ENCODE data around the gene EYA4.

Gene EYA4

GRCh38 chr6:133410638-133411435 lies 169.7 kb downstream of the EYA4 start:
- H3K27me3 ChIP-seq (ENCODE audit: control insufficient read depth, insufficient read depth, low read length): no peaks in the 10 kb centered on the region
- no peaks in the 10 kb centered on the region for H3K9me3 ChIP-seq (ENCODE audit: control insufficient read depth, insufficient read depth, low read length)
- no peak overlapping the region for H3K4me3 ChIP-seq (ENCODE audit: low read depth, low read length)
- no peak overlapping the region for H3K9ac ChIP-seq (ENCODE audit: low read depth, low read length)
- no peaks in the 10 kb centered on the region for H3K36me3 ChIP-seq (ENCODE audit: control insufficient read depth, insufficient read depth, low read length)
- H3K4me1 ChIP-seq (ENCODE audit: control insufficient read depth, insufficient read depth, low read length): peaks cover 10% of the 10 kb centered on the region

GRCh38 chr6:133411757-133412156 lies 170.6 kb downstream of the EYA4 start:
- H3K4me1 ChIP-seq (ENCODE audit: control insufficient read depth, insufficient read depth, low read length): peaks cover 10% of the 10 kb centered on the region

GRCh38 chr6:133415262-133415661 lies 174.1 kb downstream of the EYA4 start:
- no peaks in the 10 kb centered on the region for H3K27me3 ChIP-seq (ENCODE audit: control insufficient read depth, insufficient read depth, low read length)
- H3K4me1 ChIP-seq (ENCODE audit: control insufficient read depth, insufficient read depth, low read length): peaks cover 4% of the 10 kb centered on the region
- no peaks in the 10 kb centered on the region for H3K36me3 ChIP-seq (ENCODE audit: control insufficient read depth, insufficient read depth, low read length)
- no peak overlapping the region for H3K9ac ChIP-seq (ENCODE audit: low read depth, low read length)
- no peaks in the 10 kb centered on the region for H3K9me3 ChIP-seq (ENCODE audit: control insufficient read depth, insufficient read depth, low read length)
- no peak overlapping the region for H3K4me3 ChIP-seq (ENCODE audit: low read depth, low read length)

More at GRCh38 chr6:133411757-133412156, 170.6 kb downstream of the EYA4 start:
- no peaks in the 10 kb centered on the region for H3K36me3 ChIP-seq (ENCODE audit: control insufficient read depth, insufficient read depth, low read length)
- no peak overlapping the region for H3K9ac ChIP-seq (ENCODE audit: low read depth, low read length)
- H3K9me3 ChIP-seq (ENCODE audit: control insufficient read depth, insufficient read depth, low read length): no peaks in the 10 kb centered on the region
- H3K27me3 ChIP-seq (ENCODE audit: control insufficient read depth, insufficient read depth, low read length): no peaks in the 10 kb centered on the region
- H3K4me3 ChIP-seq (ENCODE audit: low read depth, low read length): no peak overlapping the region

GRCh38 chr6:133418108-133418507 lies 177.0 kb downstream of the EYA4 start:
- H3K9me3 ChIP-seq (ENCODE audit: control insufficient read depth, insufficient read depth, low read length): no peaks in the 10 kb centered on the region
- no peaks in the 10 kb centered on the region for H3K4me1 ChIP-seq (ENCODE audit: control insufficient read depth, insufficient read depth, low read length)

GRCh38 chr6:133423242-133423641 lies 182.1 kb downstream of the EYA4 start:
- no peaks in the 10 kb centered on the region for H3K4me1 ChIP-seq (ENCODE audit: control insufficient read depth, insufficient read depth, low read length)
- H3K4me3 ChIP-seq (ENCODE audit: low read depth, low read length): no peak overlapping the region
- H3K9ac ChIP-seq (ENCODE audit: low read depth, low read length): no peak overlapping the region
- H3K27me3 ChIP-seq (ENCODE audit: control insufficient read depth, insufficient read depth, low read length): no peaks in the 10 kb centered on the region
- H3K9me3 ChIP-seq (ENCODE audit: control insufficient read depth, insufficient read depth, low read length): no peaks in the 10 kb centered on the region
- H3K36me3 ChIP-seq (ENCODE audit: control insufficient read depth, insufficient read depth, low read length): no peaks in the 10 kb centered on the region

More at GRCh38 chr6:133418108-133418507, 177.0 kb downstream of the EYA4 start:
- Histone ChIP-seq H3K36me3 (ENCODE audit: control insufficient read depth, insufficient read depth, low read length) (no peaks in the 10 kb centered on the region), H3K4me3 (ENCODE audit: low read depth, low read length) (no peak overlapping the region), H3K27me3 (ENCODE audit: control insufficient read depth, insufficient read depth, low read length) (no peaks in the 10 kb centered on the region), H3K9ac (ENCODE audit: low read depth, low read length) (no peak overlapping the region)

- Histone ChIP-seq H3K36me3 (ENCODE audit: control insufficient read depth, insufficient read depth, low read length) (no peaks in the 10 kb centered on the region), H3K4me1 (ENCODE audit: control insufficient read depth, insufficient read depth, low read length) (no peaks in the 10 kb centered on the region), H3K27me3 (ENCODE audit: control insufficient read depth, insufficient read depth, low read length) (no peaks in the 10 kb centered on the region), H3K4me3 (ENCODE audit: low read depth, low read length) (no peak overlapping the region), H3K9ac (ENCODE audit: low read depth, low read length) (no peak overlapping the region), H3K9me3 (ENCODE audit: control insufficient read depth, insufficient read depth, low read length) (no peaks in the 10 kb centered on the region)
These were observed 183.2 kb downstream of the EYA4 start for GRCh38 chr6:133424359-133424758.

- H3K9ac ChIP-seq (ENCODE audit: low read depth, low read length): no peak overlapping the region
- H3K27me3 ChIP-seq (ENCODE audit: control insufficient read depth, insufficient read depth, low read length): no peaks in the 10 kb centered on the region
- no peak overlapping the region for H3K4me3 ChIP-seq (ENCODE audit: low read depth, low read length)
- H3K9me3 ChIP-seq (ENCODE audit: control insufficient read depth, insufficient read depth, low read length): no peaks in the 10 kb centered on the region
- no peaks in the 10 kb centered on the region for H3K4me1 ChIP-seq (ENCODE audit: control insufficient read depth, insufficient read depth, low read length)
- H3K36me3 ChIP-seq (ENCODE audit: control insufficient read depth, insufficient read depth, low read length): no peaks in the 10 kb centered on the region
These were observed 184.9 kb downstream of the EYA4 start for GRCh38 chr6:133426038-133426437.

GRCh38 chr6:133428295-133428694 lies 187.1 kb downstream of the EYA4 start:
- Histone ChIP-seq H3K4me3 (ENCODE audit: low read depth, low read length) (no peak overlapping the region), H3K9me3 (ENCODE audit: control insufficient read depth, insufficient read depth, low read length) (no peaks in the 10 kb centered on the region), H3K36me3 (ENCODE audit: control insufficient read depth, insufficient read depth, low read length) (no peaks in the 10 kb centered on the region), H3K4me1 (ENCODE audit: control insufficient read depth, insufficient read depth, low read length) (peaks cover 6% of the 10 kb centered on the region), H3K9ac (ENCODE audit: low read depth, low read length) (no peak overlapping the region), H3K27me3 (ENCODE audit: control insufficient read depth, insufficient read depth, low read length) (no peaks in the 10 kb centered on the region)

GRCh38 chr6:133430530-133430929 lies 189.4 kb downstream of the EYA4 start:
- no peaks in the 10 kb centered on the region for H3K9me3 ChIP-seq (ENCODE audit: control insufficient read depth, insufficient read depth, low read length)
- H3K4me3 ChIP-seq (ENCODE audit: low read depth, low read length): no peak overlapping the region
- H3K36me3 ChIP-seq (ENCODE audit: control insufficient read depth, insufficient read depth, low read length): no peaks in the 10 kb centered on the region
- H3K9ac ChIP-seq (ENCODE audit: low read depth, low read length): no peak overlapping the region
- H3K27me3 ChIP-seq (ENCODE audit: control insufficient read depth, insufficient read depth, low read length): no peaks in the 10 kb centered on the region
- peaks cover 6% of the 10 kb centered on the region for H3K4me1 ChIP-seq (ENCODE audit: control insufficient read depth, insufficient read depth, low read length)

GRCh38 chr6:133431031-133431430 lies 189.9 kb downstream of the EYA4 start:
- H3K9ac ChIP-seq (ENCODE audit: low read depth, low read length): no peak overlapping the region
- H3K27me3 ChIP-seq (ENCODE audit: control insufficient read depth, insufficient read depth, low read length): no peaks in the 10 kb centered on the region
- no peak overlapping the region for H3K4me3 ChIP-seq (ENCODE audit: low read depth, low read length)
- H3K36me3 ChIP-seq (ENCODE audit: control insufficient read depth, insufficient read depth, low read length): no peaks in the 10 kb centered on the region
- H3K4me1 ChIP-seq (ENCODE audit: control insufficient read depth, insufficient read depth, low read length): peaks cover 6% of the 10 kb centered on the region
- H3K9me3 ChIP-seq (ENCODE audit: control insufficient read depth, insufficient read depth, low read length): no peaks in the 10 kb centered on the region

GRCh38 chr6:133432021-133432989 lies 191.1 kb downstream of the EYA4 start:
- H3K4me3 ChIP-seq (ENCODE audit: low read depth, low read length): no peak overlapping the region
- H3K36me3 ChIP-seq (ENCODE audit: control insufficient read depth, insufficient read depth, low read length): no peaks in the 10 kb centered on the region
- peaks cover 6% of the 10 kb centered on the region for H3K4me1 ChIP-seq (ENCODE audit: control insufficient read depth, insufficient read depth, low read length)
- no peaks in the 10 kb centered on the region for H3K9me3 ChIP-seq (ENCODE audit: control insufficient read depth, insufficient read depth, low read length)
- H3K9ac ChIP-seq (ENCODE audit: low read depth, low read length): no peak overlapping the region
- no peaks in the 10 kb centered on the region for H3K27me3 ChIP-seq (ENCODE audit: control insufficient read depth, insufficient read depth, low read length)
